ENCODE measurements around the gene MLLT1.
A peak's percentile ranks its signal among the peaks of the same experiment; 100 is the strongest.

The MLLT1 gene

GRCh38 chr19:6236310-6237291, 43.2 kb downstream of the MLLT1 start:
- TF ChIP-seq CTCF (IDR thresholded peaks at IDR 0.05; ENCODE audit: insufficient read depth, low read depth, low read length, missing control alignments) = no peak
- no peak overlapping the region for H3K4me3 ChIP-seq (ENCODE audit: low read length)
- DNase-seq (ENCODE audit: low read depth) = peak; percentile 84

- no peak overlapping the region for H3K4me3 ChIP-seq (ENCODE audit: low read length)
- TF ChIP-seq CTCF (IDR thresholded peaks at IDR 0.05; ENCODE audit: insufficient read depth, low read depth, low read length, missing control alignments) = no peak
- DNase-seq (ENCODE audit: low read depth) = no peak
Measured at GRCh38 chr19:6235031-6235951, 44.5 kb downstream of the MLLT1 start.

- TF ChIP-seq CTCF (IDR thresholded peaks at IDR 0.05; ENCODE audit: insufficient read depth, low read depth, low read length, missing control alignments) = no peak
- no peak overlapping the region for H3K4me3 ChIP-seq (ENCODE audit: low read length)
- DNase-seq (ENCODE audit: low read depth) = no peak
Measured at GRCh38 chr19:6234527-6234926, 45.2 kb downstream of the MLLT1 start.

GRCh38 chr19:6233827-6234511, 45.8 kb downstream of the MLLT1 start:
- no peak for TF ChIP-seq CTCF (IDR thresholded peaks at IDR 0.05; ENCODE audit: insufficient read depth, low read depth, low read length, missing control alignments)
- DNase-seq (ENCODE audit: low read depth) = no peak
- no peak overlapping the region for H3K4me3 ChIP-seq (ENCODE audit: low read length)

GRCh38 chr19:6233056-6233826, 46.5 kb downstream of the MLLT1 start:
- no peak for TF ChIP-seq CTCF (IDR thresholded peaks at IDR 0.05; ENCODE audit: insufficient read depth, low read depth, low read length, missing control alignments)
- no peak overlapping the region for H3K4me3 ChIP-seq (ENCODE audit: low read length)
- no peak for DNase-seq (ENCODE audit: low read depth)

GRCh38 chr19:6232601-6233055, 47.1 kb downstream of the MLLT1 start:
- H3K4me3 ChIP-seq (ENCODE audit: low read length) = no peak overlapping the region
- peak; percentile 38 for DNase-seq (ENCODE audit: low read depth)
- TF ChIP-seq CTCF (IDR thresholded peaks at IDR 0.05; ENCODE audit: insufficient read depth, low read depth, low read length, missing control alignments) = no peak

Measured in epithelial cell of esophagus (primary cell).